Esophagus squamous epithelium (tissue), 5 donors: ENCODE measurements around the gene ITGA2B. TPM values are rescaled to one million over a fixed set of nuclear protein-coding genes. Genes with fewer than 3 reads are reported as not detected.
"Not testable (repeated sequence)": the region's sequence is repeated elsewhere in the genome, so short reads cannot be mapped to it uniquely, and the experiment has no call there.

Experiments
- DNase-seq: peaks from one replicate; lab custom pipeline; 2025; lab: John Stamatoyannopoulos, UW
- H3K27ac ChIP-seq, 4 donors: fragments of 200-600 bp; sonication (generic); one replicate each; pipeline ENCODE4 v1.5.1; 2016 to 2019; ENCODE audit warnings: mild to moderate bottlenecking in 1 of 4
- H3K27me3 ChIP-seq, 4 donors: fragments of 200-600 bp; sonication (generic); 1 replicate in 3 of 4; 2 replicates in 1 of 4; pipeline versions ENCODE4 v1.5.1 to v1.6.0; 2017 to 2021; ENCODE audit warnings: antibody characterized with exemption in 1 of 4
- H3K36me3 ChIP-seq, 3 donors: fragments of 200-600 bp; sonication (generic); one replicate each; pipeline ENCODE4 v1.5.1; 2016 to 2019
- H3K4me1 ChIP-seq, 3 donors: fragments of 200-600 bp; sonication (generic); one replicate each; pipeline ENCODE4 v1.5.1; 2017 to 2019
- H3K4me3 ChIP-seq, 4 donors: fragments of 200-600 bp; sonication (generic); 1 replicate in 3 of 4; 2 replicates in 1 of 4; pipeline ENCODE4 v1.5.1; 2016 to 2019; ENCODE audit warnings: mild to moderate bottlenecking in 2 of 4, moderate library complexity in 1 of 4
- H3K9me3 ChIP-seq, 3 donors: fragments of 200-600 bp; sonication (generic); one replicate each; pipeline ENCODE4 v1.5.1; 2016 to 2019
- CTCF ChIP-seq, 6 experiments: fragments of 450-650 bp in 4 of 6; fragments of 200-600 bp in 2 of 6; sonication (generic) in 2 of 6; IDR thresholded peaks; one replicate each; pipeline ENCODE4 v1.5.1; 2016 to 2019; ENCODE audit warnings: antibody characterized with exemption in 6 of 6, mild to moderate bottlenecking in 4 of 6, moderate library complexity in 4 of 6
- POLR2A ChIP-seq, 4 donors: fragments of 450-650 bp; IDR thresholded peaks; one replicate each; pipeline ENCODE4 v1.6.1; 2017; ENCODE audit warnings: antibody characterized with exemption in 4 of 4, mild to moderate bottlenecking in 4 of 4, moderate library complexity in 3 of 4
- WGBS, 2 donors: methylation state at CpG; one replicate each; pipeline ENCODE4 v1.1.5; 2018; 5-methylcytosine and 5-hydroxymethylcytosine counted together
- intact Hi-C: fragments of 100-400 bp; cut with DNase I; formaldehyde crosslinking; loops from one replicate; pipeline ENCODE4 v1.15.0; 2022
- total RNA-seq, 4 donors: library from RNA; depleted of rRNA; stranded (reverse); fragments of >200 nt; gene quantifications; one replicate each; pipeline ENCODE4 v1.1.0, GENCODE V29; 2016
- donor health status: DM: yes; HTN: yes; CAD: no.

ITGA2B gene
- total RNA-seq, 4 donors from 2014 or later: 0.26 to 0.76 (median 0.70) TPM; not detected in 1

GRCh38 chr17:44345454-44346026, 43.9 kb downstream of the ITGA2B start:
- H3K27ac ChIP-seq: peak overlapping the region; percentile 96 to 100 (median 98)
- peaks cover 35 to 85% (median 38%) of the 10 kb centered on the region in 3 donors for H3K4me1 ChIP-seq
- intact Hi-C loops: no loop called here
- DNase-seq: no peak
- no peaks in the 10 kb centered on the region for H3K27me3 ChIP-seq
- H3K36me3 ChIP-seq: peaks cover 4 to 22% (median 14%) of the 10 kb centered on the region in 3 donors
- 3% methylated on average over 5 of the region's 21 CpGs; no CpG with 5 or more reads in 1 of the 2 donors for WGBS, 2 donors
- H3K4me3 ChIP-seq: peak overlapping the region; percentile 81 to 97 (median 90)
- peak in 4 of 6 experiments; percentile 16 to 50 (median 42) for TF ChIP-seq CTCF (IDR thresholded peaks at IDR 0.05)
- TF ChIP-seq POLR2A (IDR thresholded peaks at IDR 0.05): no peak
- no peaks in the 10 kb centered on the region for H3K9me3 ChIP-seq

GRCh38 chr17:44344939-44345453, 44.5 kb downstream of the ITGA2B start, which contains the start of gene GRN:
Gene GRN, plus strand, starts transcription at chr17:44345302. Its CDS starts 3,863 bp downstream, at chr17:44349165.
- Histone ChIP-seq H3K27me3 (no peaks in the 10 kb centered on the region), H3K36me3 (peaks cover 0 to 17% (median 8%) of the 10 kb centered on the region in 3 donors), H3K27ac (peak within 1 kb of the TSS; percentile 96 to 100 (median 98)), H3K9me3 (no peaks in the 10 kb centered on the region), H3K4me1 (peaks cover 35 to 86% (median 38%) of the 10 kb centered on the region in 3 donors), H3K4me3 (peak within 1 kb of the TSS; percentile 81 to 97 (median 90))
- intact Hi-C loops: no loop called here
- 1 to 2% methylated on average over 21 to 25 of the region's 26 CpGs for WGBS, 2 donors
- peak; percentile 77 for DNase-seq
- TF ChIP-seq CTCF (IDR thresholded peaks at IDR 0.05) (peak in 1 of 6 experiments; percentile 17), POLR2A (IDR thresholded peaks at IDR 0.05) (peak in 3 of 4 donors; percentile 74 to 88 (median 83))

DNA sequence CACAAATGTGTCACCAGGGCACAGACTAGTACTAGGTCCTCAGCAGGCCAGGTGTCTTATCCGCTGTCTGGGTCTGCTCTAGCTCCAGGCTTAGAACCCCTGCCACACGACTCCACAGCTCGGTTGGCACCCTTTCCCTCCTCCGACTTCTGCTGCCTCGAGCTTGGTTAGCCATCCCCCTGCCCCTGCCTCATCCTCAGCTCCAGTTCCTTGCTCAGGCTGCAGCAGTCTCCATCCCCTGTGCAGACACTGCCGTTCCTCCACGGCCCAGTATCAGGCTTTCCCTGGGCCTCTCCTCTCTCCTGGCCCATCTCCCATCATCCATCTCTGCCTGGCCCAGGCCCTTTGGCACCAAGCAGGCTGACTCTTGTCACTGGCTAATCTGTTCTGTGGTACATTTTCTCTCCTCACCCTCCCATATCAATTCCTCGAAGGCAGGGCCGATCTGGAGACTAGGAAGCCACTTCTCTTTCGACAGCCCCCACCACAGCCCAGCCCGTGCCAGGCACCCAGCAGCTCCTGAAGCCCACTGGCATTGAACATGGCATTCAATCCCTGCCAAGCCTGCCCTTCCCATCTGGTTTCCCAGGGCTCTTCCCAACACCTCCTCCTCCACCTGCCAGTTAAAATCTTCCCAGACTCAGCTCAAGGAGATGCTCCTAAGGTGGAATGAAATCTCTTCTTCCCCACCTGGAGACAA, 45.8 kb downstream of the ITGA2B start:
- H3K27ac ChIP-seq: peak overlapping the region; percentile 96 to 100 (median 98)
- no peak for DNase-seq
- H3K9me3 ChIP-seq: no peaks in the 10 kb centered on the region
- TF ChIP-seq CTCF (IDR thresholded peaks at IDR 0.05) (no peak), POLR2A (IDR thresholded peaks at IDR 0.05) (no peak)
- H3K4me1 ChIP-seq: peaks cover 28 to 86% (median 29%) of the 10 kb centered on the region in 3 donors
- intact Hi-C loops: no loop called here
- 56 to 57% methylated on average over 11 of the region's 11 CpGs for WGBS, 2 donors
- no peak overlapping the region for H3K4me3 ChIP-seq
- H3K27me3 ChIP-seq: no peaks in the 10 kb centered on the region
- H3K36me3 ChIP-seq: peaks cover 0 to 4% (median 0%) of the 10 kb centered on the region in 3 donors

- H3K4me3 ChIP-seq, H3K36me3 ChIP-seq, H3K27me3 ChIP-seq, H3K9me3 ChIP-seq, DNase-seq, intact Hi-C loops: not testable (repeated sequence)
- WGBS, 2 donors: 67 to 70% methylated on average over 5 of the region's 5 CpGs
- Histone ChIP-seq H3K4me1 (peaks cover 12 to 62% (median 16%) of the 10 kb centered on the region in 3 donors), H3K27ac (peak overlapping the region in 2 of 4 donors; percentile 67 to 72)
These were observed 48.9 kb downstream of the ITGA2B start for GRCh38 chr17:44340553-44340952.

- H3K4me1 ChIP-seq: peaks cover 2 to 57% (median 6%) of the 10 kb centered on the region in 3 donors
- no peak for TF ChIP-seq CTCF (IDR thresholded peaks at IDR 0.05)
- TF ChIP-seq POLR2A (IDR thresholded peaks at IDR 0.05): no peak
- no peak for DNase-seq
- H3K27me3 ChIP-seq: peaks cover 0 to 7% (median 0%) of the 10 kb centered on the region in 4 donors
- no peak overlapping the region for H3K4me3 ChIP-seq
- intact Hi-C loops: no loop called here
- WGBS, 2 donors: 34 to 53% methylated on average over 4 to 6 of the region's 6 CpGs
- peak overlapping the region in 2 of 4 donors; percentile 67 to 72 for H3K27ac ChIP-seq
- no peaks in the 10 kb centered on the region for H3K36me3 ChIP-seq
- H3K9me3 ChIP-seq: no peaks in the 10 kb centered on the region
These were observed 50.7 kb downstream of the ITGA2B start for GRCh38 chr17:44338702-44339101.
